ENCODE data around the gene COX6B2. TPM values are rescaled to one million over a fixed set of nuclear protein-coding genes. Genes with fewer than 3 reads are reported as not detected.
A peak's percentile ranks its signal among the peaks of the same experiment; 100 is the strongest.

Gene COX6B2
- total and polyA plus RNA-seq, 2 of the 13 experiments (the other 11 are each of a cell fraction or from before 2014, with no cell fraction given): 0.21 TPM; not detected in 1

DNA sequence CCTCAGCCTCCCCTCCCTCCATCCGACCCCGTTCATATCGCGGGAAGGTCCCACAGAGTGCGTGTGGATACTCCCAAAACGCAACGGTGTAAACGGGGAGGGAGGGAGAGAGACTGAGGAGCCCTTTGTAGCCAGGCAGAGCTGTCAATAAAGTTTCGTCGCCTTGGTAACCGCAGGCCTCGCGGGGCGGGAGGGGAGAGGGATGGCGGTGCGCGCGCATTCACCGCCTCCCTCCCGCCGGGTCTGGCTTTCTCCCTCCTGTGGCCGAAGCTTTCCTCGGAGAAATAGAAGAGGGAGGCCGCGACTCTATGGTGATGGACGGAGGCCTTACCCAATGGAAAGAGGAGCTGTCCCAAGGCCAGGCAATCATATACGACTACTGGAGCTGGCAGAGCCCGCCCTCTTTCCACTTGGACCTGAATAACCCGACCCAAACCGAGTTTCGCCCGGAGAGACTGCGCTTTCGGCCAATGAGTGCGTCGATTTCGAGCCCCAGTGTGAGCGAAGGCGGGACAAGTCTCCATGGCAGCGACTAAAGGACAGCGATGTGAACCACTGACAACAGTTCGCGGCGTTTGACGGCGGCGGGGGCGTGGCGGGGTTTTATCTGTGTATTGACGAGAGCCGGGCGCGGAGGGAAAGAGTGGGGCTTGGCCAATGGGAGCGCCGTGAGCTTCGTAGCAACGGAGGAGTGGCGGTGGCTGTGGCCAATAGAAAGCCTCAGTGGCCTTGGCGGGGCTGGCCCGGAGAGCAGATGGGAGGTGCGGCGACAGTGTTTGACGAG is 15.2 kb downstream of the COX6B2 start, which contains the start of gene KMT5C (continued):
- TF ChIP-seq ZBTB40 (IDR thresholded peaks at IDR 0.05) (peak; percentile 99), ZBTB40 (CRISPR knock-in tag; IDR thresholded peaks at IDR 0.05) (peak; percentile 100), HNRNPLL (IDR thresholded peaks at IDR 0.05; ENCODE audit: low read depth, low read length, poor library complexity, severe bottlenecking) (peak; percentile 67), ZSCAN29 (CRISPR knock-in tag; conservative IDR thresholded peaks at IDR 0.05) (peak; percentile 71; the same call in 1 of the 2 replicates), MIER3 (CRISPR knock-in tag; IDR thresholded peaks at IDR 0.05; ENCODE audit: borderline replicate concordance) (peak; percentile 15; the same call in 1 of the 2 replicates), FOXC1 (CRISPR knock-in tag; IDR thresholded peaks at IDR 0.05; ENCODE audit: borderline replicate concordance) (0 out of 2 replicates have a peak, but pooled peaks have one; percentile 23), PAWR (CRISPR knock-in tag; IDR thresholded peaks at IDR 0.05; ENCODE audit: borderline replicate concordance) (no peak), CHD2 (IDR thresholded peaks at IDR 0.05; ENCODE audit: low read depth, low read length) (peak; percentile 76), TGIF2 (CRISPR knock-in tag; IDR thresholded peaks at IDR 0.05) (0 out of 2 replicates have a peak, but pooled peaks have one; percentile 76), U2AF2 (IDR thresholded peaks at IDR 0.05; ENCODE audit: low read depth, low read length) (0 out of 2 replicates have a peak, but pooled peaks have one; percentile 61), POLR2A (IDR thresholded peaks at IDR 0.05; ENCODE audit: insufficient read depth in 1 of 2, low read depth in 2 of 2, low read length in 2 of 2) (peak in 1 of 2 experiments; percentile 14; a peak in 2 of 4 replicates), RFXAP (CRISPR knock-in tag; IDR thresholded peaks at IDR 0.05; ENCODE audit: borderline replicate concordance) (peak; percentile 95), TAF1 (CRISPR knock-in tag; IDR thresholded peaks at IDR 0.05) (peak; percentile 61; the same call in 1 of the 2 replicates), JDP2 (CRISPR knock-in tag; IDR thresholded peaks at IDR 0.05; ENCODE audit: borderline replicate concordance) (no peak), RAD21 (CRISPR knock-in tag; IDR thresholded peaks at IDR 0.05) (peak; percentile 19; the same call in 1 of the 2 replicates), SP2 (CRISPR knock-in tag; IDR thresholded peaks at IDR 0.05) (peak; percentile 98), ZNF605 (CRISPR knock-in tag; IDR thresholded peaks at IDR 0.05) (no peak)
- TF ChIP-seq, protein P1, sequence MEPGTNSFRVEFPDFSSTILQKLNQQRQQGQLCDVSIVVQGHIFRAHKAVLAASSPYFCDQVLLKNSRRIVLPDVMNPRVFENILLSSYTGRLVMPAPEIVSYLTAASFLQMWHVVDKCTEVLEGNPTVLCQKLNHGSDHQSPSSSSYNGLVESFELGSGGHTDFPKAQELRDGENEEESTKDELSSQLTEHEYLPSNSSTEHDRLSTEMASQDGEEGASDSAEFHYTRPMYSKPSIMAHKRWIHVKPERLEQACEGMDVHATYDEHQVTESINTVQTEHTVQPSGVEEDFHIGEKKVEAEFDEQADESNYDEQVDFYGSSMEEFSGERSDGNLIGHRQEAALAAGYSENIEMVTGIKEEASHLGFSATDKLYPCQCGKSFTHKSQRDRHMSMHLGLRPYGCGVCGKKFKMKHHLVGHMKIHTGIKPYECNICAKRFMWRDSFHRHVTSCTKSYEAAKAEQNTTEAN (CRISPR knock-in tag; conservative IDR thresholded peaks at IDR 0.05): 0 out of 2 replicates have a peak, but pooled peaks have one; percentile 43

Data from HepG2 (cell line).